ENCODE results near the gene ZDHHC11.
"Not testable (repeated sequence)": the region's sequence is repeated elsewhere in the genome, so short reads cannot be mapped to it uniquely, and the experiment has no call there.

ZDHHC11 gene

DNA sequence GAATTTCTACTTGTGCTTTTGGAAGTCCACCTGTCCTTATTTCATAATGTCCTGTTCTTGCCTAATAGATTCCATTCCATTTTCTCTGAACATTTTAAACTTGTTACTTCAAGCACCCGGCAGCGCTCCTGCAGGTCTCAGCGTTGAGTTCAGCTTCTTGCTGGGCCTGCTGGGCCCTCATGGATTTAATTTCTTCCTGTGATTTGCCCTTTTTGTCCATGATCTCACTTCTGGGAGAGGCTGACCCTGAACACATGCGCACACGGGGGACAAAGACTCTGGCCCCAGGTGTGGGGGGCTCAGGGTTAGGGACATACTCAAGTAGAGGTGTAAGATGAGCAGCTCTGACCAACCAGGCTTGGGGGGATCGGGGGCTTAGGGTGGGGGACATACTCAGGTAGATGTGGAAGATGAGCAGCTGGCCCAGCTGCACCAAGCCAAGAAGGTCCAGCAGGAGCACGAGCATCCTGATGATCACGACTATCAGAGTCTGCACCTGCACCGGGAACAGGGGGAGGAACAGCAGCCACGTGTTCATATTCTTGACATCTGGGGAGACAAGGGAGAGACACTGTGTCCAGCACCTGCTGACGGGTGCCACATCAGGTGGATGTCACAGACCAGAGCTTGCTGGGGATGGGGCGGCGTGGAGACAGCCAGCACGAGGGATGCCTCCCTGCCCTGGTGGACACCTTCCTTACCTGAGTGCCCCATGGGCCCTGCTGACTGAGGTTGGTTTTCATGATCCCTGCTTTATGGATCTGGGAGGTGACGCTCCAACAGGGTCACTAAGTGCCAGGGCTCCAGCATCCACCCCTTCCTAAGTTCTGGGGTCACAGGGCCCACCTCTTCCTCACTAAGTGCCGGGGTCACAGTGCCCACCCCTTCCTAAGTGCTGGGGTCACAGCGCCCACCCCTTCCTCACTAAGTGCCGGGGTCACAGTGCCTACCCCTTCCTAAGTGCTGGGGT, 102.5 kb downstream of the ZDHHC11 start:
- DNase-seq (ENCODE audit: low read depth in 2 of 3, low spot score in 1 of 3) = not testable (repeated sequence)

DNA sequence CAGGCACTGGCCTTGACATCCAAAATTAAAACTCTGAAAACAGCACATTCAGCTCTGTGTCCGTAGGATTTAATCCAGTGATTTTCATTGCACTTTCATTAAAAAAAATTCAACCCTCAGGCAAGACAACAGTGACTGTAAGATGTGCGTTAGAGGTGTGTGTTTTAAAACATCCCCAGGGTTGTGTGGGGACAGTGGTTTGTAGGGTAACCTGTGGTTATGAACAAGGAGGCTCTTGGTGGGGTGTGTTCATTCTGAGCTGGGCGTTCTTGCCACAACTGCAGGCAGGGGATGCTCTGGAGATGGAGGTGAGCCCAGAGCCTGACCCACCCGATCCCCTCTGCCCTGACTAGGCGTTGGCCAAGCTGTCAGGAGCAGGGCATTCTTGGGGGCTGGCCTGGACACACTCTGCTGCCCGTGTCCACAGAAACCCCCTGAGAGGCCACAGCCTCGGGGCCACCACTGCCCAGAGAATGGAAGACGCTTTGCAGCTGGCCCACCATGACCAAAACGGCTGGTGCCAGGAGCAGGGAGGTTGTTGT, 103.4 kb downstream of the ZDHHC11 start:
- DNase-seq (ENCODE audit: low read depth in 2 of 3, low spot score in 1 of 3) = not testable (repeated sequence)

DNA sequence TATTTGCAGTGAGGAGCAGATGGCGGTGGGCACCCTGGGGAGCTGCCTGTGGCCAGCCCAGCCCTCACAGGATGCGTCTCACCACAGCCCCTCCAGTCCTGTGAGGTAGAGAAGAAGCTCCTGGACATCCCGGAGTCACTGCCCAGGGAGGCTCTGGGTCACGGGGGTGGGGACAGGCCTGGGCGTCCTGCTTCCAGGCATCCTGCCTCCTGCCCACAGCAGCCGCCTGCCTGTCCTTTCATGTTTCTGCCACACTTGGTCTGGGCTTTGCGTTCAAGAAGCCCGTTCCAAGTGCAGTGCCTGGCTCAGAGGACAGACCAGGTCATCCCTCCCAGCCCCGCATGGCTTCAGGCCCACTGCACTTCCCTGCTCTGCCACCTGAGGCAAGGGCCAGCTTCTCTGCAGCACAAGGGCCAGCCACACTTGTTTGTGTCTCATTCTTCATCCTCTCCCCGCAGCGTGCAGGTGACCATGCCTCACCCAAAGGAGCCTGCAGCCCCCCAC, 104.5 kb downstream of the ZDHHC11 start:
- DNase-seq (ENCODE audit: low read depth in 2 of 3, low spot score in 1 of 3) = no peak

Measured in stimulated activated CD4-positive, alpha-beta T cell treated with anti-CD3 and anti-CD28 coated beads, Interleukin-12 subunit alpha, Interleukin-12 subunit beta, amount 100 ng/mL, for 48 hours (primary cell).